ENCODE data around the gene C1orf94.

GRCh38 chr1:34166191-34166624 is 10.5 kb upstream of the C1orf94 start:
- TF ChIP-seq CTCF (IDR thresholded peaks at IDR 0.05; ENCODE audit: poor library complexity, severe bottlenecking), result no peak
- no peak for TF ChIP-seq RAD21 (conservative IDR thresholded peaks at IDR 0.05)
- TF ChIP-seq EP300 (conservative IDR thresholded peaks at IDR 0.05; ENCODE audit: poor library complexity, severe bottlenecking), result no peak
- TF ChIP-seq EZH2 (IDR thresholded peaks at IDR 0.05; ENCODE audit: borderline replicate concordance, insufficient read depth, low read length, poor library complexity, severe bottlenecking), result no peak

Data from neural cell (in vitro differentiated cells).